ENCODE measurements around the gene SLAMF1.

Gene SLAMF1

DNA sequence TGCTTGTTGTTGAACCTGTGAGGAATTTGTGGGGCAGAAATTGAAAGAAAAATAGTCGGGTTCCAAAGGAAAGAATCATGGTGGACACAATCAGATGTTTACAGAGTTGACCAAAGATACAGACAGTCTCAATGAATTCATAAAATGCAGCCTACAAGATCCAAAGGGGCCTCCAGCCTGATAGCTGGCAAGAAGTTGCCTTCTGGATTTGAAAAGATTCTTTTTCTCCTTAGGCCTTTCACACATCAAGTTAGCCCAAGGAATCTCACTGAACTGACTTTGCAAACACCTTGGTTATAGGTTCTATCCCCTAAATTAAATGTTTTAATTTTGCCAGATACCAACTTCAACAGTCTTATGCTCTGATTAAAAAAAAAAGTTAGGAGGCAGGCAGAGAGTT is 21.5 kb downstream of the SLAMF1 start:
- no peak for DNase-seq (ENCODE audit: low read depth)
- no peak overlapping the region for H3K4me3 ChIP-seq (ENCODE audit: control insufficient read depth, low read depth, low read length)
- TF ChIP-seq CTCF (IDR thresholded peaks at IDR 0.05; ENCODE audit: control insufficient read depth, insufficient read depth, low read depth, low read length, missing control alignments): no peak

DNA sequence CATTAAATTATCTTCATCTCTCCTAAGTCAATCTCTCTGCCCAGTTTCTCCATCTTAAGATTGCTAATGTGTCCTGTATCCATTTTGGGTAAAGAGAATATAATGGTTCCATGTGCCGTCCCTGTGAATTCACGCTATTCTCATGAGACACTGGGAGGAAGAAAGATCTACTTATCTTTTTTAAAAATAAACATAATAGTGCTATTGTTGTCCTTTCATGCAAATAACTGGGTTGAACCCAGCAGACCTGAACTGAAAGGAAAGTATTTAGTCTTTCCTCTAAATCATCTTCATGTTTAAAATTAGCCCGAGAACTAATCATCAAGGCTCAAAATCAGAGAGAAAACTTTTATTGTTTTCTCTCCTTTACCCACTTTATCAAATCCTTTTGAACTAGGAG is 22.4 kb downstream of the SLAMF1 start:
- H3K4me3 ChIP-seq (ENCODE audit: control insufficient read depth, low read depth, low read length): no peak overlapping the region
- DNase-seq (ENCODE audit: low read depth): no peak
- TF ChIP-seq CTCF (IDR thresholded peaks at IDR 0.05; ENCODE audit: control insufficient read depth, insufficient read depth, low read depth, low read length, missing control alignments): no peak

DNA sequence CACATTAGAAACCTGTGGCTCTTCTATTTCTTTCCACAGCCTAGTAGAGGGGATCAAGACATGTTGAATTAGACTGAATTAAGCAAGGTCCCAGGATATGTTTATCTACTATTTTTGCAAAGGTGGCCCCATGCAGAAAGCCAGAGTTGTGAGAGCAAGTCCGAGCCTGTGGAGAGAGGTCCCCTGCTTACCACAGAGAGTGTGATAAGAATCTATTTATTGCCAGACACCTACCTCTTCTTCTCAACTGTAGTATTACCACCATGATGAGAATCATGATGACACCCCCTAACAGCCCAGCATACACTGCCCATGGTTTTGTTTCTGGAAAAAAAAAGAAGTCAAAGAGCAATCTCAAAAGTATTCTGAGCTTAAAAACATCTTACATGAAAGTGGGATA is 23.0 kb downstream of the SLAMF1 start:
- no peak for DNase-seq (ENCODE audit: low read depth)
- TF ChIP-seq CTCF (IDR thresholded peaks at IDR 0.05; ENCODE audit: control insufficient read depth, insufficient read depth, low read depth, low read length, missing control alignments): no peak
- H3K4me3 ChIP-seq (ENCODE audit: control insufficient read depth, low read depth, low read length): no peak overlapping the region

GRCh38 chr1:160623227-160623633 is 23.6 kb downstream of the SLAMF1 start:
- no peak for TF ChIP-seq CTCF (IDR thresholded peaks at IDR 0.05; ENCODE audit: control insufficient read depth, insufficient read depth, low read depth, low read length, missing control alignments)

GRCh38 chr1:160622501-160623226 is 24.2 kb downstream of the SLAMF1 start:
- TF ChIP-seq CTCF (IDR thresholded peaks at IDR 0.05; ENCODE audit: control insufficient read depth, insufficient read depth, low read depth, low read length, missing control alignments): no peak
- DNase-seq (ENCODE audit: low read depth): no peak
- H3K4me3 ChIP-seq (ENCODE audit: control insufficient read depth, low read depth, low read length): no peak overlapping the region

More at GRCh38 chr1:160623227-160623633, 23.6 kb downstream of the SLAMF1 start:
- no peak overlapping the region for H3K4me3 ChIP-seq (ENCODE audit: control insufficient read depth, low read depth, low read length)
- DNase-seq (ENCODE audit: low read depth): no peak

DNA sequence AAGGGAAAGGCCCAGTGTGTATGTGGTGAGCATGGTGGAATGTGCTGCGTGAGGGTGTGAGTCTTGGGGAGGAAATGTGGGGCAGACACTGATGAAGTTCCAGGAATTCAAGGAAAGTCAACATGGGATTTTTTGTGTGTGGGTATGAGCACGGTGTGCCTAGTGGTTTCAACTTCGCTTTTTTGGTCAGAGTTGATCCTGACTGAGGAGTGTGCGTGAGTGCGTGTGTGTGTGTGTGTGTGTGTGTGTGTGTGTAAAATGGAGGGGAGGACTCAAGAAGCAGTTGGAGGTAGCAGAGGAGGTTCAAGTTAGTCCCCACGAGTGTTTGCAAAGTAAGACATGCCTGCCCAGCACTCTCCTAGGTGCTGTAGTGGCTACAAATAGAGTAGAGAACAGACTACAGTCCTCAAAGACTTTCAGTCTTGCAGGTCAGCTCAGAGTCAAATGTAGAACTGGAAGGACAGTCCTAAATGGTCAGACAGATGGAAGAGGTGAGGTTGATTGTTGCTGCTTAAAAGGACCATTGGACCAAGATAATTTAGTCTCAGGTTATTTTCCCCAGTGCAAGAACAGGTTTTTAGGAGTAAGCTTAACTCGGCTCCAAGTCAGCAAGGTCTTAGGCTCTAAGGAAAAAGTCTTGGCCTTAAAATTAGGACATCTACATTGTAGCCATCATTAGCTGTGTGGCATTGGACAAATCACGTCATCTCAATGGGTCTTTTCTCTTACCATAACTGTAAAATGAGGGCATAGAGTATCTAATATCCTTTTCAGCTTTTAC is 25.0 kb downstream of the SLAMF1 start:
- no peak for TF ChIP-seq CTCF (IDR thresholded peaks at IDR 0.05; ENCODE audit: control insufficient read depth, insufficient read depth, low read depth, low read length, missing control alignments)
- no peak for DNase-seq (ENCODE audit: low read depth)
- no peak overlapping the region for H3K4me3 ChIP-seq (ENCODE audit: control insufficient read depth, low read depth, low read length)
